Activated T-cell treated with anti-CD3 and anti-CD28 coated beads for 1 hour (primary cell): ENCODE results near the gene TTC9B.

Source experiments
- DNase-seq: peaks from one replicate; pipeline ENCODE4 v3.0.0-alpha.2; 2020; ENCODE audit warnings: low read depth

Gene TTC9B

GRCh38 chr19:40217934-40218890 lies at the start of gene TTC9B:
TSS of gene TTC9B (minus strand) at chr19:40218384. CDS start at chr19:40218381, 3 bp downstream.
- peak; percentile 17 for DNase-seq

- DNase-seq, result no peak
Observed at GRCh38 chr19:40267601-40267997, 49.4 kb upstream of the TTC9B start.

- DNase-seq, result no peak
Observed at GRCh38 chr19:40266912-40267600, 48.9 kb upstream of the TTC9B start.

- DNase-seq, result no peak
Observed at GRCh38 chr19:40266119-40266518, 47.9 kb upstream of the TTC9B start.

GRCh38 chr19:40265763-40266099 lies 47.5 kb upstream of the TTC9B start:
- DNase-seq, result no peak

GRCh38 chr19:40265055-40265762 lies 47.0 kb upstream of the TTC9B start:
- DNase-seq, result no peak

GRCh38 chr19:40264314-40265054 lies 46.3 kb upstream of the TTC9B start:
- DNase-seq, result no peak

GRCh38 chr19:40263440-40264313 lies 45.5 kb upstream of the TTC9B start:
- DNase-seq, result no peak

GRCh38 chr19:40262422-40262821 lies 44.2 kb upstream of the TTC9B start:
- no peak for DNase-seq

- no peak for DNase-seq
Observed at GRCh38 chr19:40261631-40262030, 43.4 kb upstream of the TTC9B start.

GRCh38 chr19:40257096-40257517 lies 38.9 kb upstream of the TTC9B start:
- no peak for DNase-seq

- DNase-seq, result no peak
Observed at GRCh38 chr19:40256512-40256911, 38.3 kb upstream of the TTC9B start.

GRCh38 chr19:40255619-40256166 lies 37.5 kb upstream of the TTC9B start:
- no peak for DNase-seq

GRCh38 chr19:40254714-40255418 lies 36.7 kb upstream of the TTC9B start:
- DNase-seq, result no peak

- DNase-seq, result no peak
Observed at GRCh38 chr19:40253611-40254092, 35.5 kb upstream of the TTC9B start.

GRCh38 chr19:40252395-40252794 lies 34.2 kb upstream of the TTC9B start:
- no peak for DNase-seq

GRCh38 chr19:40251991-40252390 lies 33.8 kb upstream of the TTC9B start:
- no peak for DNase-seq

GRCh38 chr19:40251244-40251643 lies 33.1 kb upstream of the TTC9B start:
- no peak for DNase-seq

- DNase-seq, result no peak
Observed at GRCh38 chr19:40249781-40250180, 31.6 kb upstream of the TTC9B start.

GRCh38 chr19:40249201-40249600 lies 31.0 kb upstream of the TTC9B start:
- no peak for DNase-seq
